HPDE6-E6E7 (cell line): ENCODE results near the gene DDX25.
"Not testable (repeated sequence)": the region's sequence is repeated elsewhere in the genome, so short reads cannot be mapped to it uniquely, and the experiment has no call there.

Experiments used
- DNase-seq: peaks from one replicate; pipeline ENCODE4 v3.0.0; 2011; ENCODE audit warnings: missing footprints; ENCODE audit errors: extremely low spot score

DDX25 gene

DNA sequence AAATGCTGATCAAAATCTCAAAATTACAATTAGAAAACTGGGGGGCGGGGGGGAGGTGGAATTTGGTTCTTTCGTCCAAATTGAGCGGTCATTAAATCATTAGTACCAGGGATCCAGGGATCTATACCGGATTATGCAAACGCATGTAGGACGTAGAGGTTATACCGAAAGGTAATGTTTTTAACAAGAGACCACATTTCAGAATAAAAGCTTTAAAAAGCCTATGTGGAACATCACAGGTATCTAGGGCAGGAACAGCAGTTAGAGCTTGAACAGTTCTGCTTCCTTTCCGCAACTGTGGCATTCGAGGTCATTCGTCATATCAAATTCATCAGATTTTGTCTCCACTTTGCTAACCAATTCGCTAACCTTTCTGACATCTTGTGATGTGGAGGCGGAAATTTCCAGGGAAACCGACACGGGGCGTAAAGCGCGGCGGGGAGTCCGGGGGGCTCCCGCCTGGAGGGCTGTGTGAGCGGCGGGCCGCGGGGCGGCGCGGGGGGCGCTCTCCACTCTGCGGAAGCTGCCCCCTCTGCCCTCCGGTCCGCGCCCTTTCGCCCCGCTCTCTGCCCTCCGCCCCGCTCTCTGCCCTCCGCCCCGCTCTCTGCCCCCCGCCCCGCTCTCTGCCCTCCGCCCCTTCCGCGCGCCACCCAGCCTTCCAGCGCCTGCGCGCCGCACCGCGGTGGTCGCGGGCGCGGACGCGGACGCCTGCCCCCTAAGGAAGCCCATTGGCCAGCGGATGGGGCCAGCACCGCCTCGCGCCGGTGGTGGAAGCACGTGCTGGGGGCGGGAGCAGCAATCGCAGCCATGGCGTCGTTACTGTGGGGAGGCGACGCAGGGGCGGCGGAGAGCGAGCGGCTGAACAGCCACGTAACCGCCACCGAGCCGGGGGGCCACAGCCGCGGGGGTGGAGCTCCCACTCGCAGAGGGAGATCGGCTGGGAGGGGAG is at the start of gene DDX25:
DDX25 (plus strand) TSS at position 798 of the 949 bp plus-strand sequence; CDS start at position 808, 10 bp downstream.
- no peak for DNase-seq

DNA sequence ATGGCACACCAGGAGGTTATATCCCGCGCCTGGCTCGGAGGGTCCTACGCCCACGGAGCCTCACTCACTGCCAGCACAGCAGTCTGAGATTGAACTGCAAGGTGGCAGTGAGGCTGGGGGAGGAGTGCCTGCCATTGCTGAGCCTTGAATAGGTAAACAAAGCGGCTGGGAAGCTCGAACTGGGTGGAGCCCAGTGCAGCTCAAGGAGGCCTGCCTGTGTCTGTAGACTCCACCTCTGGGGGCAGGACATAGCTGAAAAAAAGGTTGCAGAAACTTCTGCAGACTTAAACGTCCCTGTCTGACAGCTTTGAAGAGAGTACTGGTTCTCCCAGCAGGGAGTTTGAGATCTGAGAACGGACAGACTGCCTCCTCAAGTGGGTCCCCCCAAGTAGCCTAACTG is 46.6 kb upstream of the DDX25 start:
- DNase-seq: not testable (repeated sequence)

GRCh38 chr11:125862786-125863185 is 41.5 kb upstream of the DDX25 start:
- not testable (repeated sequence) for DNase-seq

GRCh38 chr11:125865354-125865753 is 39.0 kb upstream of the DDX25 start:
- DNase-seq: not testable (repeated sequence)

GRCh38 chr11:125869521-125869920 is 34.8 kb upstream of the DDX25 start:
- DNase-seq: no peak

GRCh38 chr11:125871391-125872137 is 32.7 kb upstream of the DDX25 start:
- DNase-seq: no peak

DNA sequence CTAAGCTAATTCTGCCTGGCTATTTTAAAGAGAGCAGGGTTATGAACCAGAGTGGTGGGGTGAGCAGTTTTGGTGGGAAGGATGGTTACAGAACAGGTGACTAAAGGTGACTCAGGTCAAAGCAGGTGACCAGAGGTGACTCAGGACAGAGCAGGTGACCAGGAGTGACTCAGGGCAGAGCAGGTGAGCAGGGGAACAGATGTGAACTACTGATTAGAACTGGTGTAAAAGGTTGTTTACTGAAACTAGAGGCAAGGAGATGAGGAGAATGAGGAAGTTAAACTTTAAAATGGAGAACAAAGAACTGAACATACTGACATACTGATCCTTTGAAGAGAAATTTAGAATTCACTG is 32.2 kb upstream of the DDX25 start:
- no peak for DNase-seq

- no peak for DNase-seq
Observed at GRCh38 chr11:125873881-125874555, 30.3 kb upstream of the DDX25 start.

GRCh38 chr11:125874556-125875124 is 29.7 kb upstream of the DDX25 start:
- peak; percentile 49 for DNase-seq

- DNase-seq: no peak
Observed at GRCh38 chr11:125881291-125881690, 23.0 kb upstream of the DDX25 start.

DNA sequence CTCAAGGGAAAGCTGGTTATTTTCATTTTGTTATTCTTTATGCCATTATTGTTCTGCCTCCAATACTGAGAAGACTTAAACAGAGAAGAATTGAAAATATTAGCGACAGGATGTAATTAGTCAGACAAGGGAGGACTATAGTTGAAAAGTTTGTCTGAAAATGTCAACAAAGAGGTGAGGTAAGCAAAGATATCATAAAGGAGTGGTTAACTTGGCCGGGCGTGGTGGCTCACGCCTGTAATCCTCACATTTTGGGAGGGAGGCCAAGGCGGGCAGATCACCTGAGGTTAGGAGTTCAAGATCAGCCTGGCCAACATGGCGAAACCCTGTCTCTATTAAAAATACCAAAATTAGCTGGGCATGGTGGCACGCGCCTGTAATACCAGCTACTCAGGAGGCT is 20.9 kb upstream of the DDX25 start:
- no peak for DNase-seq

DNA sequence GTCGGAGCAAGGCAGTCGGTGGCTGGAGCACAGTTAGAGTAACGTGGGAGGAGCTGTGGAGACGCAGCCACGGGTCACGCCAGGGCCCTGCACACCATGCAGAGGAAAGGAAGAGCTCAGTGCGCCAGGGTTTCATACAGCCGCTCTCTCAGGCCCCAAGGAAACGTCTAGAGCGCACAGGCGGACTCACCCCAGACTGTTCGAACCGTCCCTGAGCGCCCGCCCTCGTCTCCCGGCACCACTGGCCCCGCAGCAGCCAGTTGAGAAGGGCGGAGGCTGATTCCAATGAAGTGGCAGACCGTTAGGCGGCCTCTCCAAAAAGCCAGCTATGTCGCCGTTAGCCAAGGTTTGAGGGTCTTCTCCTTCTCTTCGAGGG is 17.3 kb upstream of the DDX25 start:
- peak; percentile 21 for DNase-seq

- DNase-seq: peak; percentile 97
Observed at GRCh38 chr11:125887373-125888324, 16.7 kb upstream of the DDX25 start, which contains the start of gene HYLS1. Gene HYLS1 (plus strand): TSS chr11:125887668. CDS start chr11:125899369, 11,701 bp downstream.

GRCh38 chr11:125890447-125891100 is 13.7 kb upstream of the DDX25 start:
- no peak for DNase-seq

DNA sequence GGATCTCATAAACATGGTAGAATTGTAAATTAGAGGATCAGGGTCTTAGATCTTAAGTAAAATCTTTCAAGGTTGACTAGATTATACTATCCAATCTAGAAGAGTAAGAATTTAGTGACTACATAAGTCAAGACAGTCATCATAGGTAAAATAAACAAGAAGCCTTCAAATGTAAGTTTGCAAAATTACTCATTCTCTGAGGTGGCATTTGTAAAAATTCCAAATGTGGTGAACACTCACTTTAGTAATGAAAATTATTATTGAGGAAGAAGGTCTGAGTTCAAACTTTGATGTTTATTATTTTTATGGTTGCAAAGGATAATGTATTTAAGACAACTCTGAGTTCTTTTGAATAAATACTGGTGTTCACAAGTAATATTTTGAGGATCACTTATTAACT is 12.2 kb upstream of the DDX25 start:
- DNase-seq: no peak

GRCh38 chr11:125892994-125893393 is 11.3 kb upstream of the DDX25 start:
- no peak for DNase-seq

DNA sequence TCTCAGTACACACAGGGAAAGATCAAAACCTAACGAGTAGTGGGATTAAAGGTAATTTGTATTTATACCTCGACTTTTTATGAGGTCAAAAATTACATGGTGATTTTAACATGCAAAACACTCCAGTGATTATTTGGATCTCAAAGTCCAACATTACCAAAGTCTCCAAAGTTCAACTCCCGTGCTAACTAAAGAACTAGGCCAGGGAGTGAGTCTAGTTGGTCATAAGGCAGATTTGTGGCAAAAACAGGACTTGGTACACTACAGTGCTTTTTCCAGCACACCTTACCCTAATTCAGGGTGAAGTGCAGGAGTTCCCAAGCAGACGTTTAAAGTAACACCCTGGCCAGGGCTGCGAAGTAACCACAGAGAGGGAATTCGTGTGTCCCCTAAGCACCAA is 2.4 kb upstream of the DDX25 start:
- no peak for DNase-seq

DNA sequence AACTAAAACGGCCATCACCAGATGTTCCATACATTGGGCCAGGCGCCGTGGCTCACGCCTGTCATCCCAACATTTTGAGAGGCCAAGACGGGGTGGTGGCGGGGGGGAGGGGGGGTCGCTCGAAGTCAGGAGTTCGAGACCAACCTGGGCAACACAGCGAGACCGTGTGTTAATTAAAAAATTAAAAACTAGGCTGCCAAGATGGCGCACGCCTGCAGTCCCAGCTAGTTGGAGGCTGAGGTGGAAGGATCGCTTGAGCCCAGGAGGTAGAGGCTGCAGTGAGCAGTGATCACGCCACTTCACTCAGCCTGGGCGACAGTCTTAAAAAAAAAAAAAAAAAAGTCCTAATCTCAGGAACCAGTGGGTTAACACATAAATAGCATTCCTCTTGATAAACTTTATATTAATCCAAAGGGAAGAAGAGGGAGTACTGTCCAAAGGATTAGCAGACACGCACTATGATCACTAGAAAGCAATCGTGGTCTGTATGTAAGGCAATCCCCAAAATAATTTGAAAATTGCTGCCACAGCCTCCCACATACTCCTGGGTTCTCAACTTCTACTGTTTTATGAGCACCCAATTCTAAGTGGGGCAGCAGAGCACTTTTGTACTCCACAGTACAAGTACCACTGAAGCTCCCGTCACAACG is 1.9 kb upstream of the DDX25 start:
- no peak for DNase-seq

DNA sequence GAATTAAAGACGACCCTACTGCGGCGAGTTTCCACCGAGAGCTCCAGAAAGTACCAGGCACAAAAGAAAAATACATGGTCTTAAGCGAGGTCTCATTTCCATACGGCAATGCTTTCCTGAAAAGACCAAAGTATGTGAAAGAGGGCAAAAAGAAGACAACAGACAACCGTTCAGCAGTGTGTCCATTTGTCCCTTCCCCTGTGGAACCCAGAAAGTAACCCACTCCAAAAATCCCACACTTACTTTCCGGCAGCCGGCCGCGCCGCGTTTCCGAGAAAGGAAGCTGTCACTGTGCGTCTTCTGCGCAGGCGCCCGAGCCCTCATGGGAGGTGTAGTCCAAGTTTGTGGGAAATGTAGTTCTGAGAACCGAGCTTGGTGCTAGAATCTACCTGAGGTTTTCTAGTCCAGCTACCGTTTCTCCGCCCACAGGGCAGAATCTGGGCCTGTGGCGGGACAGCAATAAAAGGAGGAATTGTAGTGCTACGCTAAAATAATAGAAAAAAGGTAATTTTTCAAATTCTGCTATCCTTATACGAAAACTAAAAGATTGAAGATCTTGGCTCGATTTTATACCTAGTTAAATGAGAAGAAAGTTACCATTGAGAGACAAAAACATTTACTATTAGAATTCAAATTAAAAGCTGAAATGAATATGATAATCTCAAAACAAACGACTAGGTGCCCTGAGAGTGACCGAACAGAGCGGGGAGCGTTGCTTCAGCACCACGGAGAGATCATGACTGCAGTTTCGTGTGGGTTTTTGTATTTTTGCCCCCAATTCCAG is 1.2 kb upstream of the DDX25 start, which contains the start of gene PUS3:
PUS3 (minus strand) TSS at position 280 of the 784 bp plus-strand sequence. CDS start 6,922 bp downstream, outside the sequence.
- DNase-seq: peak; percentile 88
